Measurements from ENCODE around the gene BIVM.

Gene BIVM

GRCh38 chr13:102881819-102882686 lies 83.1 kb downstream of the BIVM start:
- DNase-seq, result no peak

Data from CD4-positive, alpha-beta T cell treated with Interleukin-6 for 4 hours (primary cell).